HG03521 (cell line): ENCODE data around the gene NSF.

Experiments
- ATAC-seq: cut with Tn5 transposase; IDR thresholded peaks from one replicate; pipeline ENCODE4 v1.9.1; 2021; ENCODE audit warnings: mild to moderate bottlenecking, moderate library complexity; ENCODE audit not compliant: unreplicated experiment

The NSF gene

GRCh38 chr17:46795379-46795952 lies 205.0 kb downstream of the NSF start:
- ATAC-seq: no peak

DNA sequence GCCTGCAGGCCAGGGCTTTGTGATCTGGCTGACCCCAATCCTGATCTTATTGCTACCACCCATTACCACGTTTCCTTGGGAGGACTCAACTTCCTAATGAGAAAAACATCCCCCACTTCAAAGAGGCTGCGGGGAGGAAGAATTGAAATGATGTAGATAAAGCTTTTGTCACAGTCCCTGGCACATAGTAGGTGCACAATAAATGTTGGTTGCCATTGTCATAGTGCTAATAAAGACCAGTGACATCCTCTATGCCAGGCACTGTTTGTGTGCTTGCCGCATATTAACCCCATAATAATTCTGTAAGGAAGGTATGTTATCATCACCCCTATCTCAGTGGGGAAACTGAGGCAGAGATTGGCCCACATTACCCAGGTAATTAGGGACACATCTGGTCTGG lies 205.6 kb downstream of the NSF start:
- ATAC-seq: no peak

DNA sequence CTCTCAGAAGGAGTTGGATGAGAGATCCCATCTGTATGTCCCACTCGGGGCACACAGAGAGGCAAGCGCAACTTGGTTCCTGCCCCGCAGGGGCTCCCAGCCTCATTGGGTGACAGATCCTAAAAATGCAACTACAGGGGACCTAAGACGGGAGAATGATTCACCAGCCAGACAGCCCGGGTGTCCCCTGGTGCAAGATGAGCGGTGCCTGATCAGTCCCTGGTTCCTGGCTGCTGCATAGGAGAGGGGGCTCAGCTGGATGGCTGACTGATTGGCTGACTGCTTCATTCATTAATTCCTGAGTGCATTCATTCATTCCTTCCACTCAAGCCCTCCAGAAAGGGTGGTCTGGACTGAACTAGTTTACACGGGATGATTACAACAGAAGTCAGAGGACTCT lies 206.1 kb downstream of the NSF start:
- ATAC-seq: no peak

DNA sequence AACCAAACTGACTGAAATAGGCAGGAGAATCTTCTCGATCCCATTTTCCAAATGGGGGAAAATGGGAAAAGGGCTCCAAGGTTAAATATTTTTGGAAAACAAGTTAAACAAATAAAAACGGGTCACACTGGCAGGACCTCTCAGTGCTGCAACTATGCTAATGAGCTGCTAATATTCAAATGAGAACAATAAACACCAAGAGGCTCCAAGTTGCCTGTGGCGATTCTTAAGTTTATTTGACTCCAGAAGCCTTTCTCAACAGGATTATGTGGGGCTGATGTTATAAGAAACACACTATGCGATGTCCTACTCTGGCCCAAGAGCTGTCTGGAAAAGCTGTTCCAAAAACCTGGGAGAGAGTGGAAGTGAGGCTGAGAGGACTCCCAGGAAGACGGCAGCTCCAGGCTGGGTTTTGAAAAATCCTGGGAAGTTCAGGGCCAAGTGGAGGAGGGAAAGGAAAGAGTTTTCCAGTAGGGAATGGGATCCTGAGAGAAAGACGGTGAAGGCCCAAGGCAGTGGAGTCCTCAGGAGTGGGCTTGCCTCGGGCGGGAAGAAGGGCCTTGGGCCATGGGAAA lies 206.6 kb downstream of the NSF start:
- no peak for ATAC-seq

- ATAC-seq: no peak
Observed at GRCh38 chr17:46800573-46800972, 210.1 kb downstream of the NSF start.

DNA sequence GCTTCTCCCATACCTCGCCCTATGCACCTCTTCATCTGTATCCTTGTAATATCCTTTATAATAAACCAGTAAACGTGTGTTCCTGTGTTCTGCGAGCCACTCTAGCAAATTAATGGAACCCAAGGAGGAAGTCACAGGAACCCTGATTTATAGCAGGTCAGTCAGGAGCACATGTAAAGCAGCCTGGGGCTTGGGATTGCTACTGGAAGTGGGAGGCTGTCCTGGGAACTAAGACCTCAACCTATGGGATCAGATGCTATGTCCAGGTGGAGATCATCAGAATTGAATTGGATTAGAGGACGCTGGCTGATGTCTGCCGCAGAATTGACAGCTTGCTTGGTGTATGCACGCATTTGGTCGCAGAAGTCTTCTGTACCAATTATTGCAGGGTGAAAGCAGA lies 212.3 kb downstream of the NSF start:
- no peak for ATAC-seq

DNA sequence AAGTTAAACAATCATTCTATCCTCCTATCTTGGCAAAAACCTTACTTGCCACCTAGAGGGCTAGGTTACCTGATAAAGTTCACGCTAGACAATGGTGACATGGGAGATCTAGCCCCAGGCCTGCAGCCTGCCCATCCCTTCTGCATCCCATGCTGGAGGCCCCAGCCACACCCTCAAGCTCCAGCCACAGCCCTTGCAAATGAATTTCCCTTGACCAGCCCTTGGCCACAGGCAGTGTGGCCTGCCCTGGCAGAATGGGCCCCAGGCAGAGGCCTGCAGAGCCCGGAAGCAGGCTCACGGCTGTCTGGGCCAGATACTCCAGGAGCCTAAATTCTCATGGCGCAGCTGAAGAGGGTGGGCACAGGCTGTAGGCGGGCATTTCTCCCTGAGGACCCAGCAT lies 213.1 kb downstream of the NSF start:
- ATAC-seq: no peak

GRCh38 chr17:46805771-46806170 lies 215.3 kb downstream of the NSF start:
- no peak for ATAC-seq
